D341Med (cell line): ENCODE results near the gene HSPA12B.
"Not testable (repeated sequence)": the region's sequence is repeated elsewhere in the genome, so short reads cannot be mapped to it uniquely, and the experiment has no call there.

Experiments
- DNase-seq: peaks from one replicate; pipeline ENCODE4 v3.0.0; 2012; ENCODE audit warnings: low spot score

HSPA12B gene

GRCh38 chr20:3787324-3788014 is 55.0 kb downstream of the HSPA12B start:
- no peak for DNase-seq

- DNase-seq, result no peak
Observed at GRCh38 chr20:3788685-3789155, 56.2 kb downstream of the HSPA12B start.

- DNase-seq, result not testable (repeated sequence)
Observed at GRCh38 chr20:3789201-3789600, 56.7 kb downstream of the HSPA12B start.

- not testable (repeated sequence) for DNase-seq
Observed at GRCh38 chr20:3794168-3794567, 61.7 kb downstream of the HSPA12B start.

- no peak for DNase-seq
Observed at GRCh38 chr20:3794701-3795420, 62.4 kb downstream of the HSPA12B start.

- peak; percentile 95 for DNase-seq
Observed at GRCh38 chr20:3795511-3796468, 63.3 kb downstream of the HSPA12B start, which contains the start of gene CDC25B. Gene CDC25B, plus strand, starts transcription at chr20:3796310. Its CDS starts 222 bp downstream, at chr20:3796532.

- DNase-seq, result no peak
Observed at GRCh38 chr20:3796477-3797225, 64.2 kb downstream of the HSPA12B start.

GRCh38 chr20:3797226-3797545 is 64.7 kb downstream of the HSPA12B start:
- no peak for DNase-seq

GRCh38 chr20:3797592-3798372 is 65.3 kb downstream of the HSPA12B start:
- no peak for DNase-seq

GRCh38 chr20:3798373-3798768 is 65.9 kb downstream of the HSPA12B start:
- DNase-seq, result no peak

- DNase-seq, result no peak
Observed at GRCh38 chr20:3798908-3799248, 66.4 kb downstream of the HSPA12B start.

- no peak for DNase-seq
Observed at GRCh38 chr20:3800256-3800877, 67.9 kb downstream of the HSPA12B start.

GRCh38 chr20:3800878-3801260 is 68.4 kb downstream of the HSPA12B start:
- no peak for DNase-seq

GRCh38 chr20:3801299-3801698 is 68.8 kb downstream of the HSPA12B start:
- DNase-seq, result no peak

GRCh38 chr20:3801846-3802245 is 69.4 kb downstream of the HSPA12B start:
- no peak for DNase-seq
